Measurements from ENCODE around the gene LEKR1. TPM values are rescaled to one million over a fixed set of nuclear protein-coding genes. Genes with fewer than 3 reads are reported as not detected.

The LEKR1 gene
- total RNA-seq, 2 donors from 2014 or later, result 4.2 TPM; not detected in 1

DNA sequence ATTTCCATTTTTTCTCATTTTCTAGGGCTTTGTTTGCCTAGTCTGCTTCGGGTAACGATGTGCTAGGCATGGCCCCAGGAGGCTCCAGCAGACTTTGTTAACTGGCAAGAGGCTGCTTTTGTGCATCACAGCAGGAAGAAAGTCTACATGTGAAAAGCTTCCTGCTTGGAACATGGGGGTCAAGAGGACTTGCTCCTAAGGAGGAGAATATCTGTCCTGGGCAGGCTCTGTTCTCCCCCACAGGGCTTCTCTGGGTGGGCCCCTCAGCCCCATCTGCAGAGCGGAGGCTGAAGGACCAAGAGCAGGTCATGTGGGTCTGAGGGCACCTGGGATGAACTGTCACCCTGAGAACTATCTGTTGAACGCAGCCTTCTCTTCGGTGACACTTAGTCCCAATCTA, 239.0 kb downstream of the LEKR1 start:
- no peak for DNase-seq (ENCODE audit: low spot score)
- Histone ChIP-seq H3K9me3 (no peaks in the 10 kb centered on the region), H3K27me3 (replicated peaks; ENCODE audit: insufficient read depth) (no peaks in the 10 kb centered on the region), H3K4me3 (no peak overlapping the region), H3K4me1 (ENCODE audit: control insufficient read depth in 1 of 2, low read depth in 2 of 2) (peaks cover 3 to 16% of the 10 kb centered on the region in 2 donors), H3K36me3 (no peaks in the 10 kb centered on the region), H3K27ac (no peak overlapping the region)
- no peak for TF ChIP-seq CTCF (IDR thresholded peaks at IDR 0.05)
- no peak for ATAC-seq (ENCODE audit: insufficient number of reproducible peaks, low FRiP score, low read depth)

DNA sequence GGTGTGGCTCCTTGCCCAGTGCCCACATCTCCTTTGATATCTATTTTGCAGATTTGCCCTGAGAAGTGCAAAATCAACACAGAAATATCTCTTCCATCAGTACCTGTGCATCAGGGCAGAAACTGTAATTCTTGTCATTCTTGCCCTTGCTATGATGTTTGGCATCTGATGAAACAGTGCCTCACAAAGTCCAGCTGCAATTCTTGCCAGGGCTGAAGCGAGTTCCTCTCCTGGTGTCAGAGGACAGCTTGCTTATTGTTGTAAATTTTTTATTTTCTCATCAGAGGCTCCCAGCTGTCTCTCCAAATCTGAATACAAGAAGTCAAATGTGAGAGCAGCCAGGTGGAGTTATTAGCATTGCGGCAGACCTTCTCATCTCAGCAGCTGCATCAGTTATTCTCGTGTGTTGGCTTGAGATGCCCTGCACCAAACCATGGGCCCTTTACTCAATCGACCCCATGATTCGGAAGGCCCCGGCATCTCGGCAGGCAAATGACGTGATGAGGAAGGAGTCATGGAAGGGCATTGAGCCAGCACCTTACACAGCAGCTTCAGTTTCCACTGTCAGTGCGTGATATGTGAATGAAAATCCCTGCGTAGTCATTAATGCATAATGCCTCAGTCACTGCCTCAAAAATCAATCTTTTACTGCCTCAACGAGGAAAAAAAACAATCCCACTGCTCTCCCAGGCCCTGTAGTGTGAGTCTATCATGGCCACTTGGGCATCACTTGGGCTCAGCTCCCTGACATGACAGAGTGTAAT, 240.4 kb downstream of the LEKR1 start:
- peaks cover 12 to 27% of the 10 kb centered on the region in 2 donors for H3K4me1 ChIP-seq (ENCODE audit: control insufficient read depth in 1 of 2, low read depth in 2 of 2)
- no peak for DNase-seq (ENCODE audit: low spot score)
- H3K27me3 ChIP-seq (replicated peaks; ENCODE audit: insufficient read depth), result no peaks in the 10 kb centered on the region
- no peak for ATAC-seq (ENCODE audit: insufficient number of reproducible peaks, low FRiP score, low read depth)
- H3K36me3 ChIP-seq, result no peaks in the 10 kb centered on the region
- TF ChIP-seq CTCF (IDR thresholded peaks at IDR 0.05), result no peak
- no peak overlapping the region for H3K27ac ChIP-seq
- no peak overlapping the region for H3K4me3 ChIP-seq
- no peaks in the 10 kb centered on the region for H3K9me3 ChIP-seq

- DNase-seq (ENCODE audit: low spot score) (no peak), ATAC-seq (ENCODE audit: insufficient number of reproducible peaks, low FRiP score, low read depth) (no peak)
- no peaks in the 10 kb centered on the region for H3K36me3 ChIP-seq
- no peaks in the 10 kb centered on the region for H3K9me3 ChIP-seq
- H3K4me3 ChIP-seq, result no peak overlapping the region
- peaks cover 12 to 27% of the 10 kb centered on the region in 2 donors for H3K4me1 ChIP-seq (ENCODE audit: control insufficient read depth in 1 of 2, low read depth in 2 of 2)
- TF ChIP-seq CTCF (IDR thresholded peaks at IDR 0.05), result no peak
- H3K27ac ChIP-seq, result no peak overlapping the region
- H3K27me3 ChIP-seq (replicated peaks; ENCODE audit: insufficient read depth), result no peaks in the 10 kb centered on the region
Observed at GRCh38 chr3:157067114-157067513, 241.0 kb downstream of the LEKR1 start.

DNA sequence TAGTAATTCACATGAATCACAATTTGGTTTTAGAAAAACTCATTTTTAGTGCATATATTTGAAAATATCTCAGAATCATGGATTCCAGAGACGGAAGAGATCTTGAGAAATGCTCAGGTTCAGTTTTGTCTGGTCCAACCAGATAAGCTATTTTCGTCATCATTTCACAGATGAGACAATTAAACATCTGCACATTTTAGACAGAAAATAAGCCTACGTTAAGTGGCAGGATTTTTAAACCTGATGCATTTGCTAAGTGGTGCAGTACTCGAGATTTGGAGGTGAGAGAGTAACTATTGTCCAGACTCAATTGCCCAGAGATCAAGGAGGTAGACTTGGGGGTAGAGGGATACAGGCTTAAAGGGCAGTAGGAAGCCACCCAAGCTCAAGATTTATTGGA, 243.3 kb downstream of the LEKR1 start:
- TF ChIP-seq CTCF (IDR thresholded peaks at IDR 0.05), result no peak
- Histone ChIP-seq H3K4me3 (no peak overlapping the region), H3K27ac (no peak overlapping the region), H3K27me3 (replicated peaks; ENCODE audit: insufficient read depth) (no peaks in the 10 kb centered on the region), H3K9me3 (no peaks in the 10 kb centered on the region), H3K36me3 (no peaks in the 10 kb centered on the region), H3K4me1 (ENCODE audit: control insufficient read depth in 1 of 2, low read depth in 2 of 2) (peaks cover 12 to 17% of the 10 kb centered on the region in 2 donors)
- no peak for DNase-seq (ENCODE audit: low spot score)
- no peak for ATAC-seq (ENCODE audit: insufficient number of reproducible peaks, low FRiP score, low read depth)

DNA sequence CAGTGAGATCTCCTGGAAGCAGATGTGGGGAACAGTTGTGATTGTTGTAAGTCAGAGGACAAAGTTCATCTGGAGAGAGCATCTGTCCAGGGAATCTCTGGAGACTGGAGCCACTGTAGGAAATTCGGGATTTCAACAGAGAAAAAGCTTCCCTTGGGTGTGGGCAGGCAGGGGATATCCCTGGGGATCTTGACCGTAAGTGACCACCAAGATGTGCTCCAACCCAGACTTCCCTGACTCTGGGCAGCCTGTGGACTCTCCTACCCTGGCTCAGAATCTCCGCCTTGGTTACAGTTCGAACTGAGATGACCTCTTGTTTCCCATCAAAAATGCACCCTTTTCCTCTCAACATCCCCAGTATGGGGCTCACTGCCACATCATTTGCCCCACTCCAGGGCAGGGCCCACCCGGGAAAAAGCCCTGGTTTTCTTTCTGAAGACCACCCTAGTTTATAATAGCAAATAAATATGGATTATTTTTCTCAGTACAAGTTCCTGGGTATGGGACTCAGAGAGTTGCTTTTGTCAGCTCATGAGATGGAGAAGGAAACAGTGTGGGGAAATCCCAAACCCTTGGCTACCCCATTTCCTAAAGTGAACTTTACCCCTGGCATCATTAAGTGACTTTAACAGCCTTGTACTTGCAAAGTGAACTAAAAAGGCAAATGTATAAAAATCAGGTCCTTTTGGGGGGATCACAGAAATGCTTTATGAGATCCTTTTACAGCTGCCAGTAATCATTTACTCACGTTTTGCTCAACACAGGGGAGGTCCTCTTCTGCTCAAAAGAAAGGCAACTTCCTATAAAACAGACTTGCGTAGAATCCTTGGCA, 243.9 kb downstream of the LEKR1 start:
- H3K27ac ChIP-seq, result peak overlapping the region; percentile 52 to 68
- peaks cover 12 to 22% of the 10 kb centered on the region in 2 donors for H3K4me1 ChIP-seq (ENCODE audit: control insufficient read depth in 1 of 2, low read depth in 2 of 2)
- H3K4me3 ChIP-seq, result no peak overlapping the region
- H3K27me3 ChIP-seq (replicated peaks; ENCODE audit: insufficient read depth), result no peaks in the 10 kb centered on the region
- no peaks in the 10 kb centered on the region for H3K9me3 ChIP-seq
- DNase-seq (ENCODE audit: low spot score) (no peak), ATAC-seq (ENCODE audit: insufficient number of reproducible peaks, low FRiP score, low read depth) (no peak)
- no peaks in the 10 kb centered on the region for H3K36me3 ChIP-seq
- TF ChIP-seq CTCF (IDR thresholded peaks at IDR 0.05), result no peak
